OCI-LY7 (cell line): ENCODE data around the gene EPB41L4B. TPM values are rescaled to one million over a fixed set of nuclear protein-coding genes. Genes with fewer than 3 reads are reported as not detected.

Experiments used
- BruUV-seq: library from RNA; stranded (reverse); fragments of 400-500 nt; replicated peaks from 2 replicates; lab custom pipeline; 2021; lab: Mats Ljungman, UMichigan
- CTCF ChIA-PET: fragments of 300-600 bp; sonication (Branson Sonifier 250); formaldehyde crosslinking; loops from one replicate; lab custom pipeline; 2022; ENCODE audit warnings: antibody characterized with exemption; ENCODE audit not compliant: unreplicated experiment; lab: Charles Lee
- POLR2A ChIA-PET: fragments of 300-600 bp; sonication (Branson Sonifier 250); formaldehyde crosslinking; loops from one replicate; lab custom pipeline; 2022; ENCODE audit warnings: antibody characterized with exemption; lab: Charles Lee
- DNase-seq: peaks from one replicate; pipeline ENCODE4 v3.0.0-alpha.2; 2015; ENCODE audit warnings: low spot score
- H2AFZ ChIP-seq: fragments of 200-600 bp; sonication (generic), shearing (Covaris generic); 2 replicates; pipeline ENCODE4 v1.6.1; 2014; ENCODE audit warnings: mild to moderate bottlenecking, antibody characterized with exemption, low read length, moderate library complexity
- H3K27ac ChIP-seq: fragments of 200-600 bp; sonication (generic); 2 replicates; pipeline ENCODE4 v1.5.1; 2014; ENCODE audit warnings: mixed run types, low read depth, mild to moderate bottlenecking, moderate library complexity, low read length, inconsistent platforms; ENCODE audit not compliant: poor library complexity, severe bottlenecking
- H3K36me3 ChIP-seq: fragments of 200-600 bp; sonication (generic); 2 replicates; pipeline ENCODE4 v1.6.1; 2014; ENCODE audit warnings: mild to moderate bottlenecking, antibody characterized with exemption, low read length, moderate library complexity, mixed read lengths; ENCODE audit not compliant: insufficient read depth
- H3K4me1 ChIP-seq: fragments of 200-600 bp; sonication (generic); 2 replicates; pipeline ENCODE4 v1.5.1; 2014; ENCODE audit warnings: mild to moderate bottlenecking, low read length; ENCODE audit not compliant: insufficient read depth, poor library complexity, severe bottlenecking
- H3K4me2 ChIP-seq: fragments of 200-600 bp; sonication (generic); 2 replicates; pipeline ENCODE4 v1.6.1; 2014; ENCODE audit warnings: mild to moderate bottlenecking, low read length
- H3K4me3 ChIP-seq: fragments of 200-600 bp; sonication (generic); 2 replicates; pipeline ENCODE4 v1.5.1; 2014; ENCODE audit warnings: mild to moderate bottlenecking, low read depth, low read length; ENCODE audit not compliant: poor library complexity, severe bottlenecking
- H3K79me2 ChIP-seq: fragments of 200-600 bp; sonication (generic); 2 replicates; pipeline ENCODE4 v1.6.1; 2016; ENCODE audit warnings: low read depth, mild to moderate bottlenecking, low read length, moderate library complexity, mixed read lengths; ENCODE audit not compliant: insufficient read depth
- H3K9me2 ChIP-seq: fragments of 200-600 bp; sonication (generic); 2 replicates; pipeline ENCODE4 v1.6.1; 2016; ENCODE audit warnings: mild to moderate bottlenecking, low read length, mixed read lengths; ENCODE audit not compliant: insufficient read depth
- H3K9me3 ChIP-seq: fragments of 200-600 bp; sonication (generic); 2 replicates; pipeline ENCODE4 v1.6.1; 2014; ENCODE audit warnings: mild to moderate bottlenecking, mixed run types, low read length, mixed read lengths
- H4K20me1 ChIP-seq: fragments of 200-600 bp; sonication (generic); 2 replicates; pipeline ENCODE4 v1.6.1; 2014; ENCODE audit warnings: mild to moderate bottlenecking, antibody characterized with exemption, low read length, moderate library complexity, mixed read lengths; ENCODE audit not compliant: insufficient read depth
- CTCF ChIP-seq: fragments of 200-600 bp; sonication (generic); conservative IDR thresholded peaks from 2 replicates; pipeline ENCODE4 v1.5.1; 2014; ENCODE audit warnings: mild to moderate bottlenecking, antibody characterized with exemption, low read length, moderate library complexity, mixed read lengths
- EZH2phosphoT487 ChIP-seq: fragments of 200-600 bp; sonication (generic); IDR thresholded peaks from 2 replicates; pipeline ENCODE4 v1.6.1; 2018; ENCODE audit warnings: low read depth, borderline replicate concordance, mild to moderate bottlenecking, mixed run types, antibody characterized with exemption, low read length, moderate library complexity, mixed read lengths
- intact Hi-C: fragments of 100-400 bp; cut with micrococcal nuclease; formaldehyde crosslinking; loops from one replicate; pipeline ENCODE4 v1.10.0; 2022; ENCODE audit not compliant: unreplicated experiment
- total RNA-seq, 2 experiments: library from RNA; depleted of rRNA in 1 of 2; stranded (reverse); fragments of >200 nt in 1 of 2; shearing (Covaris generic) in 1 of 2; gene quantifications; 2 replicates each; pipeline ENCODE4 v1.2.3, GENCODE V29; 2014 to 2022

EPB41L4B gene
- total RNA-seq, 2 experiments from 2014 or later = 0.29 TPM; not detected in 1

GRCh38 chr9:109290385-109290784 lies 30.5 kb downstream of the EPB41L4B start:
- BruUV-seq = no TSS peak
- no peaks in the 10 kb centered on the region for H3K79me2 ChIP-seq
- no peak overlapping the region for H3K4me3 ChIP-seq
- intact Hi-C loops = no loop called here
- H4K20me1 ChIP-seq = no peaks in the 10 kb centered on the region
- H3K9me2 ChIP-seq = no peaks in the 10 kb centered on the region
- ChIA-PET CTCF (no interaction called here), POLR2A (no interaction called here)
- no peak overlapping the region for H3K4me2 ChIP-seq
- no peak for DNase-seq
- no peak overlapping the region for H2AFZ ChIP-seq
- TF ChIP-seq EZH2phosphoT487 (no peak), CTCF (no peak)
- no peaks in the 10 kb centered on the region for H3K9me3 ChIP-seq
- no peaks in the 10 kb centered on the region for H3K4me1 ChIP-seq
- H3K36me3 ChIP-seq = no peaks in the 10 kb centered on the region
- H3K27ac ChIP-seq = no peak overlapping the region

- no peak for TF ChIP-seq EZH2phosphoT487
- no peak for TF ChIP-seq CTCF
- no peak for DNase-seq
- Histone ChIP-seq H4K20me1 (no peaks in the 10 kb centered on the region), H2AFZ (no peak overlapping the region), H3K4me1 (no peaks in the 10 kb centered on the region), H3K36me3 (no peaks in the 10 kb centered on the region), H3K27ac (no peak overlapping the region), H3K9me2 (no peaks in the 10 kb centered on the region), H3K79me2 (no peaks in the 10 kb centered on the region), H3K9me3 (no peaks in the 10 kb centered on the region), H3K4me2 (no peak overlapping the region), H3K4me3 (no peak overlapping the region)
- intact Hi-C loops = no loop called here
- BruUV-seq = no TSS peak
- CTCF ChIA-PET = no interaction called here
- POLR2A ChIA-PET = no interaction called here
Measured at GRCh38 chr9:109289931-109290330, 30.9 kb downstream of the EPB41L4B start.

GRCh38 chr9:109289186-109289585 lies 31.7 kb downstream of the EPB41L4B start:
- no peak for TF ChIP-seq EZH2phosphoT487
- TF ChIP-seq CTCF = no peak
- Histone ChIP-seq H3K4me1 (no peaks in the 10 kb centered on the region), H4K20me1 (no peaks in the 10 kb centered on the region), H3K4me2 (no peak overlapping the region), H3K79me2 (no peaks in the 10 kb centered on the region), H3K4me3 (no peak overlapping the region), H3K36me3 (no peaks in the 10 kb centered on the region), H2AFZ (no peak overlapping the region), H3K9me2 (no peaks in the 10 kb centered on the region), H3K9me3 (no peaks in the 10 kb centered on the region), H3K27ac (no peak overlapping the region)
- ChIA-PET CTCF (no interaction called here), POLR2A (interaction anchor here (0.6 kb wide), 1 partner anchor 217 kb away, joined by 3 read pairs; no protein-coding TSS in a partner anchor)
- intact Hi-C loops = no loop called here
- BruUV-seq = no TSS peak
- DNase-seq = no peak
